Right lung (tissue), 5 donors: Measurements from ENCODE around the gene FPR3. TPM values are rescaled to one million over a fixed set of nuclear protein-coding genes. Genes with fewer than 3 reads are reported as not detected.
"Not testable (repeated sequence)": the region's sequence is repeated elsewhere in the genome, so short reads cannot be mapped to it uniquely, and the experiment has no call there.

ENCODE experiments used
- DNase-seq, 2 donors: peaks; one replicate each; pipeline ENCODE4 v3.0.0-alpha.2; 2013
- polyA plus RNA-seq, 5 donors: library from polyadenylated mRNA; unstranded; fragments of 120-200 nt; gene quantifications; one replicate each; pipeline versions ENCODE4 v1.2.1 to v1.2.3, GENCODE V29; 2013; ENCODE audit warnings: inconsistent platforms in 1 of 5, low replicate concordance in 1 of 5; ENCODE audit not compliant: insufficient read length in 5 of 5, insufficient read depth in 1 of 5

Gene FPR3
- polyA plus RNA-seq, 5 donors = 0.81 to 1.8 (median 1.0) TPM

DNA sequence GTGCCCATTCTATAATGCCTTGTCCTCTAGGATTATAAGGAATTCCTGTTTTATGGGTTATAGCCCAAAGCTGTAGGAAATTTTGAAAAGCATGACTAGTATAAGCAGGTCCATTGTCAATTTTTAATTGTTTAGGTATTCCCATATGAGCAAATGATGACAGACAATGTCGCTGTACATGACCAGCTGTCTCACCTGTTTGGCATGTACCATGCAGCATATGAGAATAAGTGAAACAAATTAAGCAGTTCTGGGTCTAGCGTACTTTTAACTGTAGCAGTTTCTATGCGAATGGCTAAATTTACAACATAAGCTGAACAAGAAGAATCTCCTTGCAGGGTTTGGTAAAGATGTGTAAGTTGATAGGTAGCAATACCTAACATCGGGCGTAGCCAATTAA, 11.6 kb downstream of the FPR3 start:
- not testable (repeated sequence) for DNase-seq

DNA sequence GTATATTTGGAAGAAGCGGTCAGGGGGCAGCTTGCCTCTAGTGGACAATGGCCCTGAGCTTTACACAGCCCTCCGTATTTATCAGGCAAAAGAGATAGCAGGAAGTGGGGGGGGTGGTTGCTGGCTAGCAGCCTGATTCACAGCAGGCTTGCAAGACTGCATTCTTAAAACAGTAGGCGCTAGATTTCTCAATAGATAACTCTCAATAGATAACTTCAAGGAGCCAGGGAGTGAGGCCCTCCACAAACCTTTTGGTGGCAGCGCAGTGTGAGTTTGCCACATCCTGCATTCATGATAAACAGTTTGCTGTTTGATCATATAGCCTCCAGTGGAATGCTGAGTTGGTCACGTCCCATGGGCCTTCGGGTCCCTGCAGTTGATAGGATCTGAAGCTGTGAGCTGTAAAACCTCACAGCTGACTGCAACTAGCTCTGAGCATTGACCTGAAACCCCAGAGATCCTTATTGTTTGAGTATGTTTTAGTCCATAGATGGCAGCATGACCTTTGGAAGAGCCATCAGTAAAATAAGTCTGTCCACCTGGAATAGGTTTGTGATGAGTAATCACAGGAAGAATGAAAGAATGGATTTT, 12.2 kb downstream of the FPR3 start:
- peak in 1 of 2 donors; percentile 20 for DNase-seq

DNA sequence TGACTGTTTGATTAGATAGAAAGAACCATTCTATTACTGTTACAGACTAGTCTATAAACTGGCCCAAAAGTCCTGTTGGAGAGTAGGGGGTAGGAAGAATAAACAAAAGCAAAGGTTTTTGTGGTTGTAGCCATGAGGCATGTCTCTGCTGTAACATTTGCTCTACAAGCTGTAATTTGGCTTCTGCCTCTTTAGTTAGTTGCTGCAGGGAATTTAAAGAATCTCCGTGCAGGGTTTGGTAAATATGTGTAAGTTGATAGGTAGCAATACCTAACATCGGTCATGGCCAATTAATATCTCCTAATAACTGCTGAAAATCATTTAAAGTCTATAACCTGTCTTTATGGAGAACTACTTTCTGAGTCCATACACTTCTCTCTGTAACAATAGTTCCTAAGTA, 13.0 kb downstream of the FPR3 start:
- DNase-seq = no peak

DNA sequence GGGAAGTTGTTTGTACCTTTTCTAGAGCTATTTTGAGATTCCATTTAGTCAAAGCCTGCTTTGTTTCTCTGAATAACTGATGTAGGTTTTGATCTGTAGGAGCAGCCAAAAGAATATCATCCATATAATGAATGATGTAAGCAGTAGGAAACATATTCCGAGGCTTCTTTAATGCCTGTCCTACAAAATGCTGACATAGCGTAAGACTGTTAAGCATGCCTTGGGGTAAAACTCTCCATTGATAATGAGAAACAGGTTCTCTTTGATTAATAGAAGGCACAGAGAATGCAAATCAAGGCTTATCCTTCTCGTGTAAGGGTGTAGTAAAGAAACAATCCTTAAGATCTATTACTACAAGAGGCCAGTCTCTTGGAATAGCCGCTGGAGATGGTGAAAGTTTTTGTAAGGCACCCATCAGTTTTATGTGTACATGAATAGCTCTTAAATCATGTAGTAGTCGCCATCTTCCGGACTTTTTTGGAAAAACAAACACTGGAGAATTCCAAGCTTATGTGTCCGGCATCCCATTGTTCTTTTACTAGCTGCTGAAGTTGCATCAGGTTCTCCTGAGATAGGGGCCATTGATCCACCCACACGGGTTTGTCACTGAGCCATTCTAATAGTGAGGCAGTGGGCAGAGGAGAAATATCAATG, 13.5 kb downstream of the FPR3 start:
- no peak for DNase-seq

DNA sequence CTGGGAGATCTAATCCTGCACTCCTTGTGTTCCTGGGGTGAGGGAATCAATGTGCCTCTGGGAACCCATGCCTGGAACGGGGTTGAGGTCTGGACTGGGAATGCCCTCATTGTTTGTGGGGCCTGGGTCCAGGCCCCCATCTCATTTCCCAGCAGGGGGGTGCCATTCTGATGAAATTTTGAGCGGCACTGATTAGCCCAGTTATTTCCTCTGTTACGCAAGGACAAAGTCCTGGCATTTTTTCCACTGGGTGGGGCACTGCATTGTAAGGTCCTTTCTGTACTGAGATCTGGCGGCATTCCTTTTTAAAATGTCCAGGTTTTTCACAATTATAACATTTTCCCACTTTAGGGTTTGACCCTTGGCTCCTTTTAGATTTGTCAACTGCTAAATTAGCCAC, 14.8 kb downstream of the FPR3 start:
- no peak for DNase-seq

DNA sequence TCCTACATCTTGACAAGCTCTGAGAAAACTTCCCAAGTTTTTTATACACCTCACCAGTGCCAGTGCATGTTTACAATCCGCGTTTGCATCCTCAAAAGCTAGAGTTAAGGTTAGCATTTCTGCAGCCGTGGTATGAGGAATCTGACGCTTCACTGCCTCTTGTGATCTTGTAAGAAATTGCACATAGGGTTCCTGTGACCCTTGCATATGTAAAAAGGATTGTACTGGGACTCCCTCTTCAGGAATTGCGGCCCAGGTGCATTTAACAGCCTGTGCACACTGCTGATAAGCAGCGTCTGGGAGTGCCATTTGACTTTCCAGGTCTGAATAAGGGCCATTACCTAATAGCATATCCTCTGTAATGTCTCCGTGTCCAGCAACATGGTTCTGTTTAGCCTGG, 15.3 kb downstream of the FPR3 start:
- no peak for DNase-seq

DNA sequence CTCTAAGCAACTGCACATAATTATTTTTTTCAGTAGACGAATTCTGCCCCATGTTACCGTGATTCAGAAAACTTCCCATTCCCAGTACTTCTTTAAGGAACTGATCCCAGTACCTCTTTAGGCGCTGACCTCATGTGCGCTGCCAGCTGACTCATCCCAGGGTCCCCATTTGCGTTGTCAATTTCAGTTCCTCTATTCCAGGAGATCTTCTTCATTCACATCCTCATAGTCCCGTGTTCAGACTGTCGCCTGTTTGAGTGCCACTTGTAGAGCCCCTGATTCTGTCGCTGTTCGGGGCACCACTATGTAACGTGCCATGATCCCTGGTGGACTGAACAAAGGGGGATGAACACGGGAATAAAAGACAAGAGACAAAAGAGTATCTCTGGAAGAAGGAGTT, 16.4 kb downstream of the FPR3 start:
- DNase-seq = no peak

DNA sequence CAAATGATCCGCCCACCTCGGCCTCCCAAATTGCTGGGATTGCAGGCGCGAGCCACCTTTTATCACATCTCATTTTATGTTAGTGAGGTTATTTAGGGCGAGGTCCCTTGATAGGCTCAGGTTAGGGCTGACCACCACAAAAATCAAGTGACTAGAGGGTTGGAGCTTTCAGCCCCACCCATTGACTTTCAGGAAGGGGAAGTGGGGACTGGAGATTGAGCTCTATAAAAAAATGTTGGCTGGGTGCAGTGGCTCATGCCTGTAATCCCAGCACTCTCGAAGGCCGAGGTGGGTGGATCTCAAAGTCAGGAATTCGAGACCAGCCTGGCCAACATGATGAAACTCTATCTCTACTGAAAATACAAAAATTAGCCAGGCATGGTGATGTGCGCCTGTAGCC, 20.1 kb downstream of the FPR3 start:
- no peak for DNase-seq

DNA sequence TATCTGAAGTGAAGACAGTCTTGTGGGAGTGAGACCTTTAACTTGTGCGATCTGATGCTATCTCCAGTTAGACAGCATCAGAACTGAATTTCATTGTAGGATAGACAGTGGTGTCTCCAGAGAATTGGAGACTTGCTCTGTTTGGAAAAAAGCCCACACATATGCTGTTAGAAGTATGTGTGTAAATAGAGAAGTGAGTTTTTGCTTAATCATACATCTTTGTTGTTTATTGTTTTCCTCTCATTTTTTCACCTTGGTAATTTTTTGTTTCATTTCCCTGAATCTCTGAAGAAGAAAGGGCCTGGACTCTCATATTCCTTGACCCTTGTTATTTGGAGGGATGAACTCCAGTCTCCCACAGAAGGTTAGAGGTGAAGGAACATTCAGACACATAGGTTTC, 21.8 kb downstream of the FPR3 start:
- DNase-seq = no peak

DNA sequence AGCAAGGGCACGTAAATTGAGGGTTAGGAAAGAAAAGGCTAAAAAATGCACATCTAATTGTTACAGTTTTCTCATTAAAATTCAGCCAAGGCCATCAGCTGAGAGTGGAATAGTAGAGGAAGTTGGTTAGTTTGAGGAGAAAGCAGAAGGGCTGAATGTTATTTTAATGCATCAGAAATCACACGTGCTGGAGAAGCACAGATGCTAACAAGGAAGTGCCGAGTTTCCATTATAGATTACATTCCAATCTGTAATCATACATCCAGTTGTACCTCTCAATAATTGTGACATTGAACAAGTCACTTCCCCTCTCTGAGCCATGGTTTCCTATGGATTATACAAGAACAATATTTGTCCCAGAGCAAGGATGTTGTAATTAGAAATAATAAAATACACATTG, 25.1 kb downstream of the FPR3 start:
- no peak for DNase-seq

DNA sequence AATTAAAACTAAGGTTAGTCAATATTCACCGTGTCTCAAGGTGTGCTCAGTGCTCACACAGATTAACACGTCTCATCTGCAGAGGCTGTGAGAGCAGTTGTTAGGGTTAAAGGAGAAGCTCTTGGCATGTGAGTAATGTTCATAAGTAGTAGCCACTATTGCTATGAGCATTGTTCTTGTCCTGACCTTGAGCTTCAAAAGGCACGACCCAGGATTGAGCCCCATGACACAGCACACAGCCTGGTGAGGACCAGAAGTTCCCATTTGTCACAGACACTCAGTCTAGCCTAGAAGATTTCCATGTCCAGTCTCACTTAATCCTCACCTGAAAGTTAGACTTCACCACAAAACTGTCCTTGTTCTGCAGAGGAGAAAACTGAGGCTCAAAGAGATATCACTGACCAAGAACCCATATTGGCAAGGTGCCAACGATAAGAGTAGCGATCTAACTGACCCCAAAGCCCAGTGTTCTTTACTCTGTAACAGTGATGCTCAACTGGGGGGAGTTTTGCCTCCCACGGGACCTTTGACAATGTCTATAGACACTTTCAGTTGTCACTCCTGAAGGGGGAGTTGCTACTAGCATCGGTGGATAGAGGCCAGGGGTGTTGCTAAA, 26.0 kb downstream of the FPR3 start:
- DNase-seq = no peak

DNA sequence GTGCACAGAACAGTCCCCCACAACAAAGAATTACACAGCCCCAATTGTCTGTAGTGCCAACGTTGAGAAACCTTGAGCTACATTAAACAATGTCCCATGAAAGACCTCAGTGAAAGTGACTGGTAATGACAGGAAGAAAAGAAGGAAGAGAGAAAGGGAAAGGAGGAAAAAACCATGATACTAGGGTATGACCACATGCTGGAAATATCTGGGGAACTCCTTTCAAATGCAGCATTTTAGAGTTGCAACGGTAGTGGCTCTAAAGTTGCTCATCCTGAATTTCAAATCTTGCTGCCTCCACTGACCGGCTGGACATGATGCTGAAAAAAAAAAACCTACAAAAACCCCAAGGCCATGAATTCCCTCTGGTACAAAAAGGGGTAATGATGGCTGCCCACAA, 26.5 kb downstream of the FPR3 start:
- DNase-seq = no peak

DNA sequence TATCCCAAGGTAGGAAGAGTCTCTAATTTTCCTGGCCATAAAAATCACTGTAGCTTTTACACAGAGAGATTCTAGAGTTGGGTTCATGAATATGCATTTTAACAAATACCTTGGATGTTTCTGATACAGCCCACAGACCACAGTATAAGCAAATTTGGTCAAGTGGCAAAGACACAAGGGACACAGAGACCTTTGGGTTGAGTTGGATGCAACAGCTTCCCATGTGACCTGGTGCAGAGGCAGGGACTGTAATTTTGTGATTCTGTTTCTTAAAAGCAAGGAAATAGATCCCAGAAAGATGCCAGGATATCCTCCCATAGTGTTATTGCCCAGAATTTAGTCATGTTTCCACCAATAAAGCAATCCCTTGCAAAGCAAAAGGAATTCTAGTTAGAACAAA, 27.0 kb downstream of the FPR3 start:
- no peak for DNase-seq

DNA sequence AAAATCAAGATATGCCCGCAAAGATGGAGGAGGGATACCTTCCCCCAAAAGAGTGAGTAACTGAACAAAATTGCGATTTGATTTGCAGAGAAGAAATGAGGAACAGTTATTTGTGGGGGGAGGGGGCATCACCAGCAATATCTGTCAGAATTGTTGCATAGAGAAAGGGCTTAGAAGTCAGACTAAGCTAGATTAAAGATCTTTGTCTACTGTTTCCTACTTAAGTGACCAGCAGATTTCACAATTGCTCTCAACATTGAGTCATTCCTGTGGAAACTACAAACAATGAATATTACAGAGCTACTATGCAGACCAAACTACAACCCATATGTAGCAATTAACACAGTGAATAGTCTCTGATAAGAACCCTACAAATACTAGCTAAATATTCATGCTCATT, 27.4 kb downstream of the FPR3 start:
- no peak for DNase-seq

DNA sequence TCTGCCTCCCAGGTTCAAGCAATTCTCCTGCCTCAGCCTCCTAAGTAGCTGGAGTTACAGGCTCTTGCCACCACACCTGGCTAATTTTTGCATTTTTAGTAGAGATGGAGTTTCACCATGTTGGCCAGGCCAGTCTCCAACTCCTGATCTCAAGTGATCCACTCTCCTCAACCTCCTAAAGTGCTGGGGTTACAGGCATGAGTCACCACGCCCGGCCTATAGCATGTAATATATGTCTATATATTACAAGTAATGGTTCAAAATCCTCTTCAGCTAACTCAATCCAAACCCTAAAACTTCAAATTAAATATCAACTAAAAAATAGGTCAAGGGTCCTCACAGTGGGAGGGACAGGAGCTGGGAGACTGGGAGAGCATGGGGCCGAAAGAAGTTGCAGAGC, 28.0 kb downstream of the FPR3 start:
- DNase-seq = no peak

DNA sequence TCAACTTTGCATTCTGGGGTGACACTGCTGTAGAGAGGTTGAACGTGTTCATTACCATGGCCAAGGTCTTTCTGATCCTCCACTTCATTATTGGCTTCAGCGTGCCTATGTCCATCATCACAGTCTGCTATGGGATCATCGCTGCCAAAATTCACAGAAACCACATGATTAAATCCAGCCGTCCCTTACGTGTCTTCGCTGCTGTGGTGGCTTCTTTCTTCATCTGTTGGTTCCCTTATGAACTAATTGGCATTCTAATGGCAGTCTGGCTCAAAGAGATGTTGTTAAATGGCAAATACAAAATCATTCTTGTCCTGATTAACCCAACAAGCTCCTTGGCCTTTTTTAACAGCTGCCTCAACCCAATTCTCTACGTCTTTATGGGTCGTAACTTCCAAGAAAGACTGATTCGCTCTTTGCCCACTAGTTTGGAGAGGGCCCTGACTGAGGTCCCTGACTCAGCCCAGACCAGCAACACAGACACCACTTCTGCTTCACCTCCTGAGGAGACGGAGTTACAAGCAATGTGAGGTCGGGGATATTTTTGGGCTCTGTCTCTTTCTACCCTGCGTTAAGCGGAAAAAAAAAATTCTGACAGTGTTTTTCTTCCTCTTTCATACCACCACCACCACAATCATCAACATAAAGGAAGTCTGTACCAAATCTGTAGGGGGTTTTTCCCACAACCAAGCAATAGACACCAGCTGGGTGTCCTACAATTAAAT, 29.5 kb downstream of the FPR3 start:
- DNase-seq = no peak

DNA sequence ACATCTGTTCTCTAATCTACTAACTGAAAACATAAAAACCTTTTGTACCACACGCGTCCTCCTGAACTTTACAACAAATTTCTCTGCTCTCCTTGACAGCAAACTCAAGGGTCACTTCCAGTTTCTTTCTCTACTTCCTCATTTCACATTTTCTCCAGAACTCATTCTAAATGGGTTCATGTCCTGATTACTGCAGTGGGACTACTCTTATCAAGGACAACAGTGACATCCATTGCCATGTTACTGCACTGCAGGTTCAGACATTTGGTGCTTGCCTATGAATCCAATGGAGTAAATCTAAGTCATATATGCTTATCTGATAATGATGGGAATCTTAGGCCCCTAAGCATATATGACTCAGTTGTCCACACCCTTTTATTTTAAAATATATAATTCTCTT, 35.3 kb downstream of the FPR3 start:
- no peak for DNase-seq

DNA sequence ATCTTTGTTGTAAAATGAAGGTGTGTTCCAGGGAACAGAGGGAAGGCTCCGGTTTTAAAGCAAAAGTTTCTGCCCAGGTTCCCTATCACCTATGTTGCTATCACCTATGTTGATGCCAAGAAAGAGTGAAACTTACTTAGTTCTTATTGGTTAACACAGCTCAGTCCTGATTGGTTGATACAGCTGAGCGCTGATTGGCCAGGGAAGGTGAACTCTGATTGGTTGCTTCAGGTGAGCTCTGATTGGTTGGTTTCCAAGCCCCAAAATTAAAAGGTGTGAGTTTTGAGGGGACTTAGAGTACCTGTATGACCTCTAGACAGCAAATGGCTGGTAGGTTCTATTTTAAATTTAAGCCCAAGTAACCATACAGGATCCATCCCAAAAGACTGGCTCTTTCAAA, 42.2 kb downstream of the FPR3 start:
- no peak for DNase-seq

DNA sequence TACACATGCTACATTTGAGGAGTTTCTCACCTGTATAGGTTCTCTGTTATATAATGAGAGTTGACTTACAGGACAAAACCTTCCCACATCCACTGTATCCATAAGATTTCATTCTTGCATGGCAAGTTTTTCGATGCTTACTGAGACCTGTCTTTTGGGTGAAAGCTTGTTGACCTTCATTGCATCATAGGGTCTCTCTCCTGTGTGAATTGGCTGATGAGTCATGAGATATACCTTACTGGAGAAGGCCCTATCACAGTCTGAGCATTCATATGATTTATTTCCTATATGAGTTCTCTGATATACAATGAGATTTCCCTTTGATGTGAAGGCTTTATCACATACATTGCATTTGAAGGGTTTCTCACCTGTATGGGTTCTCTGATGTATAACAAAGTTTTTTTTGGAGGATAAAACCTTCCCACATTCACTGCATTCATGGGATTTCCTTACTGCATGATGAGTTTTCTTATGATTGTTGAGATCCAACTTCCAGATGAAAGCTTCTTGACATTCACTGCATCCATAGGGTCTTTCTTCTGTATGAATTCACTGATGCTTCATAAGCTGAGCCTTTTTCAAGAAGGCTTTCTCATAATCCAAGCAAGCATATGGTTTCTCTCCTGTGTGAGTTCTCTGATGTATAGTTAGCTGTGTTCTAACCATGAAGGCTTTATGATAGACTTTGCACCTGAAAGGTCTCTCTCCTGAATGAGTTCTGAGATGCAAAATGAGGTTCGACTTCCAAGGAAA, 67.1 kb downstream of the FPR3 start:
- DNase-seq = no peak

DNA sequence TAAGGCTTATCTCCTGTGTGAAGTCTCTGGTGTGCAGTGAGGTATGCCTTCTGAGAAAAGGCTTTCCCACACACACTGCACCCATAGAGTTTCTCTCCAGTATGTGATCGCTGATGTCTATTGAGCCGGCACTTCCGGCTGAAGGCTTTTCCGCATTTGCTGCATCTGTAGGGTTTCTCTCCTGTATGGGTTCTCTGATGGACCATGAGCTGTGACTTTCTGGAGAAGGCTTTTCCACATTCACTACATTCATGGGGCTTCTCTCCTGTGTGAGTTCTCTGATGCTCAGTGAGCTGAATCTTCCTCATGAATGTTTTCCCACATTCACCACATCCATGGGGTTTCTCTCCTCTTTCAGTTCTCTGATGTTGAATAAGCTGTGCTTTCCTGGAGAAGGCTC, 78.1 kb downstream of the FPR3 start:
- DNase-seq = no peak
